GM15510 (cell line): Measurements from ENCODE around the gene FOXG1.

ENCODE experiments used
- POLR2A ChIP-seq: IDR thresholded peaks from 3 replicates; pipeline ENCODE4 v1.6.1; 2011; ENCODE audit warnings: borderline replicate concordance; ENCODE audit not compliant: insufficient read length; ENCODE audit errors: extremely low read depth

The FOXG1 gene

DNA sequence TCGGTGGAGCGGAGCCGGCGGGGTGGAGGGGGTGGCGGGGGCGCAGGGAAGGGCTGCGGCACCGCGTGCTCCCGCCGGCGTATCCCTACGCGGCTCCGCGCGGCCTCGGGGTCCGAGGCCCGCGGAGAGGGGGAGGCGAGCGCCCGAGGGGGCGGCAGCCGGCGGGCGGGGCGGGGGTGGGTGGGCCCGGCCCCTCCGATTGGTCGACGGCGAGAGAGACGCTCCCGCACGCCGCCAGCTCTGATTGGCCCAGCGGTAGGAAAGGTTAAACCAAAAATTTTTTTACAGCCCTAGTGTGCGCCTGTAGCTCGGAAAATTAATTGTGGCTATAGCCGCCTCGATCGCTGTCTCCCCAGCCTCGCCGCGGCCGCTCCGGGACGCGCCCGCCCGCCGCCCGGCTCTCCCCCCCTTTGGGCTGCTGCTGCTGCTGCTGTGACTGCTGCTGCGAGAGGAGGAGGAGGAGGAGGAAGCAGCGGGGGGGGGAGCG, at the start of gene FOXG1:
Gene FOXG1 (plus strand): TSS at position 319 of the 487 bp plus-strand sequence. CDS start 493 bp downstream, outside the sequence.
- TF ChIP-seq POLR2A: no peak

DNA sequence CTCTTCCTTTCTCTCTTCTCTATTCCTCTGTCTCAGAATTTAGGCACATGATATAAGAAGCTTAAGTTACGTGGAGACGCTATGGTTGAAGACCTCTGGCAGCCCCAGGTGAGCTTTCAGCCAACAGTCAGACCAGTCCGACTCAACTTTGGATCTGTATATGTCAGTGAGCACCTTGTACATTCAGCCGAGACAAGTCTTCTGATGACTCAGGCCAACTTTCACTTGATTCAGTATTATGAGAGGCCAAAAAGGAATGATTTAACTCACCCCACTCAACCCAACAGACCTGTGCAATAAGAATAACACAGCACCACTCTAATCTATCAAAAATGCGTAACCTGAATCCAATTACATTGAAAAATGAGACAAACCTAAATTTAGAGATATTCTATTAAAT, 47.5 kb upstream of the FOXG1 start:
- TF ChIP-seq POLR2A: no peak

- TF ChIP-seq POLR2A: no peak
Observed at GRCh38 chr14:28731358-28731757, 35.2 kb upstream of the FOXG1 start.

DNA sequence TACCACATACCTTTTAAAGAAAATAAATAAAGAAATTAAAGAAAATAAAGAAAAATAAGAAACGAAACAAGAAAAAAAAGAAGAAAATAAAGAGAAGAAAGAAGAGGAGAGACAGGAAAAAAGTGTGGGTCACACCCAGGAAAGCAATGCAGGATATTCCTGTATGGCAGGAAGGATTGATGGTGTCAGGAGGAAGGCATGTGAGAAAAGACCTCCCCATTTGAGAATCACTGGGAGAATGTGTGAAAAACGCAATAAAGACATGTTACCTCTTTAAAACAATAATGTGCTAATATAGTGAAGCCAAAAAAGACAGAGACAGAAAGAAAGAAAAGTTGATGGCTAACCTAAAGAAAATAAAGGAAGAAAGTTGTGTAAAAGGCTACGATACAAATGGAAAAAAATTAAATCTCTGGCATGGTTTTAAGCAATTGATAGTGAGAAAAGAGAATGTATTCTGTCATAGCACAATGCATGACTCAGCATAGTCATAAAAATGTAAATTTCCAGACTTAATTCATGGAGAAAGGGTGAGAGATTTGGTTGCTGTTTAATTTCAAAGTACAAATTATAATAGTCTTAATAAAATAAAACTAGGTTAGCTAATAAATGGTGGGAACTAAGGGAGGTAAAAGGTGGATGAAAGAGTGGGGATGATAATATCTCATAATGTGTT, 24.3 kb upstream of the FOXG1 start:
- no peak for TF ChIP-seq POLR2A

GRCh38 chr14:28744126-28744525, 22.5 kb upstream of the FOXG1 start:
- no peak for TF ChIP-seq POLR2A

DNA sequence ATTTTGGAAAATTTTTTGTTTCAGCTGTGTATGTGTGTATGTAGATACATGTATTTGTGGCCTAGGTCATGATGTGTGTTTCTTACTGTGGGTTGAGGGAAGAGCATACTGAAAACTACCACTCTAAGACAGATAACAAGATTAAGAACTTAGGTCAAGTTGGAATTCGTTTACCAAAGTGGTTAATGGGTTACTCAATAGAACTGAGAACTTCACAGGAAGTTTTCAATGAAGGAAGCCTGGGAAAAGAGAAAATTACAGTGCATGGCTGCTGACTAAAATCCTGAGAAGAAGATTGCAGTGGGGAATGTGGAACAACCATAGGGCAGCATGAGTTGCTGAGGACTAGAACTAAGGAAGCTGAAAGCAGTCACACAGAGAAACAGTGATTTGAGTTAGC, 21.4 kb upstream of the FOXG1 start:
- no peak for TF ChIP-seq POLR2A

DNA sequence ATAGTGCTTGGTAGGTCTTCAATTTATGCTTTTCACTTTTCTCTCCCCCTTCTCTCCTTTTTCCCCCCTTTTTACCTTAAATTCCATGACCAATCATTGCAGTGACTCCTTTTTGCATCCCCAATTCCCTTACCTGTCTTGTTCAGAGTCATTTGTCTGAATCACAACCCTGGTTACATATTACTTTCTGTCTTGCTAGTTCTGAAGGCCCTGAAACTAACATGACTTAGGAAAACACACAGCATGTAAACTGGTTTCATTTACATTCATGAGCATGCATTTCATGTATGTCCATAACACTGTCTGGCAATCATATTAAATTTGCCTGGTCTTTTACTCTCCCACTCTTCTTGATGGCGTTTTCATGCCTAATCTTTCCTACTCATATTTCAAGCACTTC, 20.3 kb upstream of the FOXG1 start:
- TF ChIP-seq POLR2A: no peak

GRCh38 chr14:28751467-28752058, 15.0 kb upstream of the FOXG1 start:
- TF ChIP-seq POLR2A: no peak

DNA sequence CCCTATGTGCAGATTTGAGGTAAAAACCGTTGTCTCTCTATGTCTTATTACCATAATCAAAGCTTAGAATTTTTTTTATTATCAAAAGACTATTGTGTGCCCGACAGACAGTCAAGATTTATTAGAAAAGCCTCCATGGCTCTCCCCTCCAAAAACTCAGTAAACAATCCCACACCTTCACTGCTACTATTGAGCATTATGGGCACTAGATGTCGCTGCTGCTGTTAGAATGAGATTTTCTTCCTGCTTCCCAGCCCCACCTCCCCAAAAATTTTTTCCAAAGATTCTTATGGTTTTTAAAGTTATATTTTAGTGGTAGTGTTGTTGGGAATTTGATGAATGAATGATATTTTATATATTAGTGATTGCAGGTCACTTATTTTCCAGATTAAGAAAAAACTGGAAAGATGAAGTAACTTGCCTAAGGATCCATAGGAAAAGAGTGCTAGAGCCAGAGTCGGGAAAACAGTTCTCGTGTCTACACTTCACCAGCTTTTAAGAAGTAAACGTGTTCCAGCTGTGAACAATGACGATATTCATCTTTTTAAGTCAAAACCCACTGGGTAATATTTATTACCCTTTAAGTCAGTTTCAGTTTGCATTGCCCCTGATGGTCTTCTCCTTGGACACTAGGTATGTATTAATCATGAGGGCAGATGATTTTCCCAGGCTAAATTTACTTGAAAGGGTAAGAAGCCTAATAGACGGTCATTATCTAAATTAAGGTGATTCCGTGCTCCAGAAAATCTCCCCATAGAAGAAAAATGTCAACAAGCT, 12.2 kb upstream of the FOXG1 start:
- TF ChIP-seq POLR2A: no peak

DNA sequence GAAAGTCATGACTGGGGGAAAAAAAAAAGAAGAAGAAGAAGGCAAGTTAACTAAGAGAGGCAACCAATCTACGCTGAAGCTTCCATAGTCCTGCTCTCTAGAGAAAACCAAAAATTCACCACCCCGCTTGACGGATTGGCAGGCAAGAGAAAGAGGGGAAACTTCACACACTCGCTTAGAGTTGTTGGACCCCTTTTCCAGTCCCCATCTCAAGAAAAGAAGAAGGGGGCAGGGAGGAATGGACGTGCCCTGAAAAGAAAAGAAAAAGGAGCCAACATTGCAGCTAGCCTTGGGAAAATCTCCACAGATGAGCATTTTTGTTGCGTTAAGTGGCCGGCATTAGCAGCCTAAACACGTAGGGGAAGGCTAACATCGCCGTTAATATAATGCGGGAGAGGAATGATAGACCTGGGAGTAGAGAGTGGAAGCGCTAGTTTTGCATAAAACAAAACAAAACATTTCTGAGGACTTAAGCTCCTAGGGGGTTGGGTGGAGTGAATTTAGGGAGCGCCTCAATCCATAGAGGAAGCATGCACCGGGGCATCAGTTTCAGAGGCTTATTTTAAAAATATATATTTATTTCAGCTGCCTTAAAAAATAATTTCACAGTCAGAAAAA, 11.3 kb upstream of the FOXG1 start:
- TF ChIP-seq POLR2A: no peak

DNA sequence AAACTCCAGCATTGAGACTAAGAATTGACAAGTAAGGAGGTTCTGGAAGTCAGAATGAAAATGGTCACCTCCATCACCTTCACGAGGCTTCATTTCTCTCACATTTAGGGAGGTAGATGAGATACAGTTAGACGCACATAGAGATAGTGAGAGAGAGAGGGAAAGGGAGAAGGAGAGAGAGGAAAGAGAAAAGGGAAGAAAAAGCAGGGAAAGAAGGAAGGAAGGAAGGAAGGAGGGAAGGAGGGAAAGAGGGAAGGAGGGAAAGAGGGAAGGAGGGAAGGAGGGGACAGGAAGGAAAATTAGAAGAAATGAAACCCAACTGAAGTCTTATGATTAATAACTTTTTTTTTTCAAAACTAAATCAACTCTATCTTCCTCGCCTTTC, 10.7 kb upstream of the FOXG1 start:
- no peak for TF ChIP-seq POLR2A

- no peak for TF ChIP-seq POLR2A
Observed at GRCh38 chr14:28756269-28756883, 10.2 kb upstream of the FOXG1 start.

- no peak for TF ChIP-seq POLR2A
Observed at GRCh38 chr14:28756884-28757570, 9.6 kb upstream of the FOXG1 start.

DNA sequence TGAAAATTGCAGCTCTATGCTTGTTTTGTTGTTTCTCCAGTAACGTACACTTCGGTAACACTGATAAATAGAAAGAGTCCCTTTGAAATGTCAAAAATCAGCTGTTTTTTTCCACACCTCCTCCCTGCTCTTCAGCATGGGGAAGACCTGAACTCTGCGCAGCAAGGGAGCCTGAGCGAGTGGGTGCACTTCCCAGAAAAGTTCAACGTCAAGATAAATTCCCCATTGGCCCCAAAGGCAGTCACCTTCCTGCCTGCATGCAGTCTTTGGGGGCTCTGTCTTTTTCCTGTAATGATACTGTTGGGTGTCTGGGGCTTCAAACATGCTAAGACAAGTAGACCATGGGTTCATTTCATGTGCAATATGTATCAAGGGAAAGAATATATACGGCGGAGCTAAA, 8.8 kb upstream of the FOXG1 start:
- TF ChIP-seq POLR2A: no peak
